Stimulated activated CD8-positive, alpha-beta memory T cell treated with anti-CD3 and anti-CD28 coated beads, Interleukin-12 subunit alpha, Interleukin-12 subunit beta, amount 100 ng/mL, for 24 hours (primary cell): ENCODE data around the gene ADGRF5.

Experiments
- DNase-seq: peaks from one replicate; pipeline ENCODE4 v3.0.0-alpha.2; 2020; ENCODE audit errors: extremely low read depth

Gene ADGRF5

GRCh38 chr6:46932526-46933319, 11.0 kb upstream of the ADGRF5 start:
- no peak for DNase-seq

GRCh38 chr6:46931416-46931815, 9.7 kb upstream of the ADGRF5 start:
- DNase-seq: no peak

GRCh38 chr6:46930331-46930730, 8.6 kb upstream of the ADGRF5 start:
- DNase-seq: no peak

- no peak for DNase-seq
Measured at GRCh38 chr6:46927066-46927465, 5.3 kb upstream of the ADGRF5 start.

- DNase-seq: no peak
Measured at GRCh38 chr6:46926481-46926880, 4.7 kb upstream of the ADGRF5 start.

GRCh38 chr6:46925563-46926253, 4.0 kb upstream of the ADGRF5 start:
- no peak for DNase-seq

- no peak for DNase-seq
Measured at GRCh38 chr6:46923476-46923875, 1.7 kb upstream of the ADGRF5 start.

GRCh38 chr6:46921059-46921458, 679 bp downstream of the ADGRF5 start:
- DNase-seq: no peak

- DNase-seq: no peak
Measured at GRCh38 chr6:46918806-46919205, 2.9 kb downstream of the ADGRF5 start.

- no peak for DNase-seq
Measured at GRCh38 chr6:46917002-46917545, 4.7 kb downstream of the ADGRF5 start.

GRCh38 chr6:46915866-46916265, 5.9 kb downstream of the ADGRF5 start:
- no peak for DNase-seq

GRCh38 chr6:46915380-46915779, 6.4 kb downstream of the ADGRF5 start:
- no peak for DNase-seq

- DNase-seq: no peak
Measured at GRCh38 chr6:46914279-46914810, 7.4 kb downstream of the ADGRF5 start.

GRCh38 chr6:46909371-46909770, 12.4 kb downstream of the ADGRF5 start:
- DNase-seq: no peak

- no peak for DNase-seq
Measured at GRCh38 chr6:46906776-46907175, 15.0 kb downstream of the ADGRF5 start.

GRCh38 chr6:46904117-46904516, 17.6 kb downstream of the ADGRF5 start:
- no peak for DNase-seq

- DNase-seq: no peak
Measured at GRCh38 chr6:46903175-46903574, 18.6 kb downstream of the ADGRF5 start.

GRCh38 chr6:46901882-46902314, 19.8 kb downstream of the ADGRF5 start:
- no peak for DNase-seq

- no peak for DNase-seq
Measured at GRCh38 chr6:46900266-46900665, 21.5 kb downstream of the ADGRF5 start.

GRCh38 chr6:46899659-46900058, 22.1 kb downstream of the ADGRF5 start:
- DNase-seq: no peak

- no peak for DNase-seq
Measured at GRCh38 chr6:46898006-46898405, 23.7 kb downstream of the ADGRF5 start.

GRCh38 chr6:46896871-46897270, 24.9 kb downstream of the ADGRF5 start:
- DNase-seq: no peak

- no peak for DNase-seq
Measured at GRCh38 chr6:46895930-46896329, 25.8 kb downstream of the ADGRF5 start.
